Cerebellar cortex (tissue), 1 donor: Measurements from ENCODE around the gene SLC16A4.
A peak's percentile ranks its signal among the peaks of the same experiment; 100 is the strongest.
"Not testable (repeated sequence)": the region's sequence is repeated elsewhere in the genome, so short reads cannot be mapped to it uniquely, and the experiment has no call there.

Experiments used
- DNase-seq: peaks from one replicate; pipeline ENCODE4 v3.0.0-alpha.2; 2015; ENCODE audit warnings: low spot score

Gene SLC16A4

GRCh38 chr1:110408488-110408887 is 17.7 kb upstream of the SLC16A4 start:
- no peak for DNase-seq

DNA sequence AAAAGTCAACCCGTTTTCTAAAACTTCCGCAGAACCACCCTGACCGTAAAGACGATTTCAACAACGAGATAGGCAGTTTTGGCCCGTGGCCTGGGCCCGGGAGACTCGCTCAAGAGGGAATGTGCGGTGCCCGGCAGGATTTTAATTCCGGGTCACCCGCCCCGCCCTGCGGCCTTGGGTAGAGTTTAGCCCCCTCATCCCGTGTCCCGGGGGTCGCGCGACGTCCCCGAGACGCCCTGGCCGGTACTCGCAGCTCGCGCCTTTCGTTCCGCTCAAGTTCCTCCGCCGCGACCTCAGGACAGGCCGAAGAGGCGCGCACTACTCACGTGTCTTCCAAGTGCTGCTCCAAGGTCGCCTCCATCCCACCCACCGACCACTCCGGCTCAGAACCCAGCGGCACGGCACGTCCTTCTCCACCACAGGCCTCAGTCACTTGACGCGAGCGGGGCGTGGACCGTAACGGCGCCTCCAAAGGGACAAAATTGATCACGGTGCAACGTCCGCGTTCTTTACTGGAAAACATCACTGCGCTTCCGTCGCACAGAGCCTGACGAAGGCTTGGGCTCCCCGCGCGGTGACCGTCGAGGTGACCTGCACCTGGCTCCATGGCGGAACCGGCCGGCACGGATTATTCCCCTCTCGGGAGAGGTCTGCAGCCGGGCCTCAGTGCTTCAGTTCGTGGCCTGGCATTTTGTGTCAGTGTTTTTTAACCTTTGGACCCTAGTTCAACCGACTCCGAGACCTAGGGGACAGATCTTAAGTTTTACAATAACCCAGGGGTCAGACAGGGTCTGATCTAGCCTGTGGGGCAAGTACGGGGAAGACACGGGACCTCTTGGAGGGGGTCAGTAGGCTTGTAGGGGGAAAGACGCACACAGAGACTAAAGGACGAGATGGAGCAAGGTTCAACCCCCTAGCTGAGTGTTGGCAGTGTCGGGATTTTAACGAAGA is 16.7 kb upstream of the SLC16A4 start, which contains the start of gene LAMTOR5:
LAMTOR5 (minus strand) TSS at position 435 of the 951 bp plus-strand sequence; CDS start at position 361, 74 bp downstream.
- DNase-seq = peak; percentile 92

DNA sequence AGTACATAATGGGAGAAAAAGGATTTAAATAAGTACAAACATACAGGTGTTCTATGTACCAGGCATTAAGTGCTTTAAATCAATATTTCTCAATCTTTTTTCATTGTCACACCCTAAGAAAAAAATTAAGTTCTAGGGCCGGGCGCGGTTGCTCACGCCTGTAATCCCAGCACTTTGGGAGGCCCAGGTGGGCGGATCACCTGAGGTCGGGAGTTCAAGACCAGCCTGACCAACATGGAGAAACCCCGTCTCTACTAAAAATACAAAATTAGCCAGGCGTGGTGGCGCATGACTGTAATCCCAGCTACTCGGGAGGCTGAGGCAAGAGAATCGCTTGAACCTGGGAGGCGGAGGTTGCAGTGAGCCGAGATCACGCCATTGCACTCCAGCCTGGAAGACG is 15.6 kb upstream of the SLC16A4 start:
- not testable (repeated sequence) for DNase-seq

- no peak for DNase-seq
Observed at GRCh38 chr1:110404401-110404800, 13.6 kb upstream of the SLC16A4 start.

DNA sequence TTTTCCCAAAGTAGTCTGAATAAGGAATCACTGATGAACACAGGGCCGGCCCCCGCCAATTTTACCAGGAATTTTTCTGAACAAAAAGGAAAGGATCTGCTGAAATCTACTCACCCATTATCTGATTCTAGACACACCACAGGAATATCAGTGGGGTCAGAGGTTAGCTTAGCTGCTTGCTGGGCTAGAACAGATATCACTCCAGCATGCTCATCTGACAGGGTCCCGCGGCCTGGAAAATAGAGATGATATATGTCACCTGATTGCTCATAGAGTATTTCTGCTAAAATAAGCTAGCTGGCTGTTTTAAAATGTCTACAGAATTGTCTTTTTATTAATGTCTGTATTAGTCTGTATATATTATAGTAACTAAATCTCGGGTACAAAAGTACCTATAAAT is 13.0 kb upstream of the SLC16A4 start:
- no peak for DNase-seq

DNA sequence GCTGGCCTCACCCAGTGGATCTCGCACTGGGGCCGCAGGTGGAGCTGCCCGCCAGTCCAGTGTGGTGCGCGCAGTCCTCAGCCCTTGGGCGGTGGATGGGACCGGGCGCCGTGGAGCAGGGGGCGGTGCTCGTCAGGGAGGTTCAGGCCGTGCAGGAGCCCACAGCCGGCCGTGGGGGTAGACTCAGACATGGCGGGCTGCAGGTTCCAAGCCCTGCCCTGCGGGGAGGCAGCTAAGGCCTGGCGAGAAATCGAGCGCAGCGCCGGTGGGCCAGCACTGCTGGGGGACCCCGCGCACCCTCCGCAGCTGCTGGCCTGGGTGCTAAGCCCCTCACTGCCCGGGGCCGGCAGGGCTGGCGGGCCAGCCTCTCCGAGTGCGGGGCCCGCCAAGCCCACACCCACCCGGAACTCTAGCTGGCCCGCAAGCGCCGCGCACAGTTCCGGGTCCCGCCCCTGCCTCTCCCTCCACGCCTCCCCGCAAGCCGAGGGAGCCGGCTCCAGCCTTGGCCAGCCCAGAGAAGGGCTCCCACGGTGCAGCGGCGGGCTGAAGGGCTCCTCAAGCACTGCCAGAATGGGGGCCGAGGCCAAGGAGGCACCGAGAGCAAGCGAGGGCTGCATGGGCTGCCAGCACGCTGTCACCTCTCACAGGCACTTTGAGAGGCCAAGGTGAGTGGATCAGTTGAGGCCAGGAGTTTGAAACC is 5.6 kb upstream of the SLC16A4 start:
- DNase-seq = not testable (repeated sequence)

- DNase-seq = no peak
Observed at GRCh38 chr1:110394493-110394820, 3.6 kb upstream of the SLC16A4 start.

- DNase-seq = no peak
Observed at GRCh38 chr1:110393691-110394492, 3.1 kb upstream of the SLC16A4 start.

DNA sequence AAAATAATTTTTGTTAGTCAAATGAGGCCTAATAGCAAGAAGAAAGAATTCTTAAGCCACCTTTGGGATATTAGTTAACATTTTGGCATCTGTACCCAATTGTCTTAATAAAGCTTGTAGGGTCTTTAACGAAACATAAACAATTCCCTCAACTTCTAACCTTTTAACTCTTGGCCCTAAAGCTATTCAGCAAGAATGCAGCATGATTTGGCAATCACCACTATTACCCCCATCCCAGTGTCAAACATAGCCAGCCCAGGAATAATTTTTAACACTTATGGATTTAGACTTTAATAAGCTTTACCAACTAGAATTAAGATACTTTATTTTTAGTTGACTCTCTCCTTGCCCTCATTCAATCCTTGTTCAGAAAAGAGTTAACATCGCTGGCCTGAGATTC is 2.5 kb upstream of the SLC16A4 start:
- DNase-seq = no peak

GRCh38 chr1:110390096-110390495 is 730 bp downstream of the SLC16A4 start:
- DNase-seq = no peak

DNA sequence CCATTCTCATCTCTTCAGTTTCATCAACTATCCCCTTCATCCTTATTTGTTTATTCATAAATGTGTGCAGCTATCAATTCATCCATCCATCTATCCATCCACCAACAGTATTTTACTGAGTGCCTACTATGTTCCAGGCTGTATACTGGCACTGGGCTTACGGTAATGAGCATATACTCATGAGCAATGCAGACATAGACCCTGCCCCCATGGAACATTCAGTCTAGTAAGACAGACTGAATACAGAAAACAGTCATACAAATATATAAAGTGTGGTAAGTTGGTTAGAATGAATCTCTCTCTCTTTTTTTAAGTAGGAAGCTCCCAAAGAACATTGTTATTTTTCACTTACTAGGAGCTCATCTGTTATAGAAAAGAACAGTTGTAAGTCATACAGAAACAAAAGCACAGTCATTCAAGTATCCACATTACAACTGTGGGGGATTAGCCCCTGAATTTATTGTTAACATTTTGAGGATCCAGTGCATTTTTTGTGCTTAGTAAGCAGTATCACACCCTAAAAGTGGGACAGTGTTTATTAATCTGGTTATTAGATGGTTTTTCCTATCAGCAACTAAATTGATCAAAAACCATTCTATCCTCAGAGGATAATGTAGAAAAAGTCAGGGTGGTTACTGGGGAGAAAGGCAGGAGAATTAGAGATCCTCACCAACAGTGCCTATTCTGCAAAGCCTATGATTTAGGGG is 3.6 kb downstream of the SLC16A4 start:
- no peak for DNase-seq

DNA sequence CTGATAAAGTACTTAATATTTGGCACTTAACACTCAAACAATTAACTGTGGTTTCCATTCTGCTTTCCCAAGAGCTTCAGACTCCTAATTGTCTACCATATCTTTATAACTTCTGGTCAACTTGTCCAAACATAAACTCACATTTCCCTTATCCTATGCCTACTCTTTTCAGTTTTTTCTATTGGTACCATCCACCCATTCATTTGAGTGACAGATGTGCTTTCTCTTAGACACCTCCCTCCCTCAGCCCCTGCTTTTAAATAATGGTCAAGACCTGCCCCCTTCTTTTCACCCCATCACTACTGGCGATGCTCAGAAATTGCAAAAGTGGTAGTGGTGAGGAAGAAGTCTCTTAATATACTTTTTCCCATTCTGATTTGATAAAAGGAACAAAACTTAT is 5.5 kb downstream of the SLC16A4 start:
- DNase-seq = no peak

- DNase-seq = no peak
Observed at GRCh38 chr1:110384581-110385321, 6.1 kb downstream of the SLC16A4 start.

- DNase-seq = no peak
Observed at GRCh38 chr1:110383251-110383990, 7.4 kb downstream of the SLC16A4 start.

DNA sequence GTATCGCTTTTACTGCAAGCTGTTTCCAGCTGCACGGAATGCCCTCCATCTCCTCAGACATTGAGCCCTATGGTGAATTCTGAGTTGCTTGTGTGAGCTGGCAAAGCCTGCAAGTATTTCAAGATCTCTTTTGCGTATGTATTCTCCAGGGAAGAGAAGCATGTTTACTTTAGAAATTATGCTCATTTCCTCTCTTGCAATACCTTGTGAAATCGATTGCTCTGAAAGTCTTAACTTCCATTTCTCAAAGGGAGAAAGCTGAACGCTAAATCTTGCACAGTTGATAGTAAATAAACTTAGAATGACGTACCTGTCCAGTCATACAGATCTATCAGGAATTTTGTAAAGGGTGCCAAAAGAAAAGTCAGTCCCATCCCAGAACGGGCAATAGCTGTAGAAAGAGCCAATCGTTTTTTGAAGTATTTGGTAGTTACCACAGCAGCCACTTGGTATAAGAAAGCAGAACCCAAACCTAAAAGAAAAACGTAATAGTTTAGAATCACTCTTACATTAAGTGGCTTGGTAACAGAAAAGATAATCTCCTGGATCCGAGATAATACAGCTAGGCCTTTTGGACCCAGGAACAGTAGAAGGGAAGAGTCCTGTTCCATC is 10.0 kb downstream of the SLC16A4 start:
- no peak for DNase-seq

GRCh38 chr1:110375490-110375889 is 15.3 kb downstream of the SLC16A4 start:
- no peak for DNase-seq

DNA sequence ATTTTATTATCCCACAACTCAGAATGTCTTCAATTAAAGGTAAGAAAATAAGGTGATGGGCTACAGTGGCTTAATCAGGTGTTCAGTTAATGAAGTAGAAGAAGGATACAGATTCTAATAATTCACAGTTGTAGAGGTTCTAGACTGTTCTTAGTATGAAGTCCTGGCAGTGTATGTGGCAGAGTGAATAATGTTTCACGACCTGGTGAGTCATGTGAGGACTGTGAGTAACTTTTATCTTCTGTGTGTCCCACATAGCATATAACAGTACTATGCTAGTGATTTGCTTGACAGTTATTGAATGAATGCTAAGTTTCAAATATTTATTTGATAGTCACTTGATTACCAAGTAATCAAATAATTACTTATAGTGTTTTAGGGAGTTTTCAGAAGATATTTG is 20.0 kb downstream of the SLC16A4 start:
- DNase-seq = no peak

GRCh38 chr1:110364221-110364620 is 26.6 kb downstream of the SLC16A4 start:
- DNase-seq = no peak

- no peak for DNase-seq
Observed at GRCh38 chr1:110361856-110362255, 29.0 kb downstream of the SLC16A4 start.

DNA sequence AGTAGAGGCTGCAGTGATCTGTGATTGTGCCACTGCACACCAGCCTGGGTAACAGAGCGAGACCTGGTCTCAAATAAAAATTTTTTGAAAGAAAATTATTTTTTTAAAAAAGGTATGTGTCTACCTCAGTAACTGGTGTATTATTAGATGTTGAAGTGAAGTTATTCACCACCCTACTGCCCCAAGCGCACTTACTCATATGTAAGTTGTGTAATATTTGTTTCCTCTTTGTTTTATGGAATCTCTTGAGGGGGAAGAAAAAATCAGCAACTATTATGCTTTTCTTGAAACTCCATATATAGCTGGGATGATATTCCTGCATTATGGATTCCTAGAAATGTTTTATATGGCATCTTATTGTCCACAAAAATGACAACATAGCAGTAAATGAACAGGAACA is 30.4 kb downstream of the SLC16A4 start:
- DNase-seq = no peak
